ENCODE data around the gene SLC5A11. TPM values are rescaled to one million over a fixed set of nuclear protein-coding genes. Genes with fewer than 3 reads are reported as not detected.

Gene SLC5A11
- total RNA-seq, 1 experiment from 2014 or later: not detected

- ChIA-PET POLR2A (no interaction called here), CTCF (no interaction called here)
- H3K36me3 Mint-ChIP-seq: peaks cover 83% of the 10 kb centered on the region
- H3K9me3 Mint-ChIP-seq: no peaks in the 10 kb centered on the region
- H3K4me1 Mint-ChIP-seq: no peaks in the 10 kb centered on the region
- peak overlapping the region; percentile 55 for H3K27ac Mint-ChIP-seq
- no peak for DNase-seq (ENCODE audit: low spot score)
- TF ChIP-seq GRHL2 (CRISPR knock-in tag; IDR thresholded peaks at IDR 0.05; ENCODE audit: insufficient replicate concordance, severe bottlenecking): no peak
- no peak for TF ChIP-seq SP1 (CRISPR knock-in tag; conservative IDR thresholded peaks at IDR 0.05)
- TF ChIP-seq FOXP4 (CRISPR knock-in tag; IDR thresholded peaks at IDR 0.05): no peak
- TF ChIP-seq TEAD1 (CRISPR knock-in tag; IDR thresholded peaks at IDR 0.05): no peak
- TF ChIP-seq, protein P1, sequence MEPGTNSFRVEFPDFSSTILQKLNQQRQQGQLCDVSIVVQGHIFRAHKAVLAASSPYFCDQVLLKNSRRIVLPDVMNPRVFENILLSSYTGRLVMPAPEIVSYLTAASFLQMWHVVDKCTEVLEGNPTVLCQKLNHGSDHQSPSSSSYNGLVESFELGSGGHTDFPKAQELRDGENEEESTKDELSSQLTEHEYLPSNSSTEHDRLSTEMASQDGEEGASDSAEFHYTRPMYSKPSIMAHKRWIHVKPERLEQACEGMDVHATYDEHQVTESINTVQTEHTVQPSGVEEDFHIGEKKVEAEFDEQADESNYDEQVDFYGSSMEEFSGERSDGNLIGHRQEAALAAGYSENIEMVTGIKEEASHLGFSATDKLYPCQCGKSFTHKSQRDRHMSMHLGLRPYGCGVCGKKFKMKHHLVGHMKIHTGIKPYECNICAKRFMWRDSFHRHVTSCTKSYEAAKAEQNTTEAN (CRISPR knock-in tag; IDR thresholded peaks at IDR 0.05): no peak
- TF ChIP-seq ZNF532 (CRISPR knock-in tag; IDR thresholded peaks at IDR 0.05; ENCODE audit: borderline replicate concordance): no peak
- no peak for TF ChIP-seq JUN (CRISPR knock-in tag; IDR thresholded peaks at IDR 0.05)
- TF ChIP-seq, protein P2, sequence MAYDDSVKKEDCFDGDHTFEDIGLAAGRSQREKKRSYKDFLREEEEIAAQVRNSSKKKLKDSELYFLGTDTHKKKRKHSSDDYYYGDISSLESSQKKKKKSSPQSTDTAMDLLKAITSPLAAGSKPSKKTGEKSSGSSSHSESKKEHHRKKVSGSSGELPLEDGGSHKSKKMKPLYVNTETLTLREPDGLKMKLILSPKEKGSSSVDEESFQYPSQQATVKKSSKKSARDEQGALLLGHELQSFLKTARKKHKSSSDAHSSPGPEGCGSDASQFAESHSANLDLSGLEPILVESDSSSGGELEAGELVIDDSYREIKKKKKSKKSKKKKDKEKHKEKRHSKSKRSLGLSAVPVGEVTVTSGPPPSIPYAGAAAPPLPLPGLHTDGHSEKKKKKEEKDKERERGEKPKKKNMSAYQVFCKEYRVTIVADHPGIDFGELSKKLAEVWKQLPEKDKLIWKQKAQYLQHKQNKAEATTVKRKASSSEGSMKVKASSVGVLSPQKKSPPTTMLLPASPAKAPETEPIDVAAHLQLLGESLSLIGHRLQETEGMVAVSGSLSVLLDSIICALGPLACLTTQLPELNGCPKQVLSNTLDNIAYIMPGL (CRISPR knock-in tag; IDR thresholded peaks at IDR 0.05): no peak
- no peak for TF ChIP-seq OVOL2 (CRISPR knock-in tag; IDR thresholded peaks at IDR 0.05; ENCODE audit: borderline replicate concordance)
- TF ChIP-seq E2F1 (CRISPR knock-in tag; IDR thresholded peaks at IDR 0.05): no peak
- no peak for TF ChIP-seq IRF2 (CRISPR knock-in tag; IDR thresholded peaks at IDR 0.05; ENCODE audit: borderline replicate concordance, low read depth)
- no peak for TF ChIP-seq KAT7 (CRISPR knock-in tag; IDR thresholded peaks at IDR 0.05; ENCODE audit: borderline replicate concordance)
- no peak; the same call in 1 of the 2 replicates for ATAC-seq
- no peaks in the 10 kb centered on the region for H3K27me3 Mint-ChIP-seq (ENCODE audit: low read depth)
- no peak overlapping the region for H3K4me3 Mint-ChIP-seq
These were observed 22.8 kb upstream of the SLC5A11 start for GRCh38 chr16:24822974-24823373.

GRCh38 chr16:24825696-24826095 is 20.1 kb upstream of the SLC5A11 start:
- TF ChIP-seq AR (CRISPR knock-in tag; IDR thresholded peaks at IDR 0.05) (no peak), MYBL2 (CRISPR knock-in tag; IDR thresholded peaks at IDR 0.05) (no peak)
- no peaks in the 10 kb centered on the region for H3K27me3 Mint-ChIP-seq (ENCODE audit: low read depth)
- DNase-seq (ENCODE audit: low spot score) (no peak), ATAC-seq (no peak)
- H3K36me3 Mint-ChIP-seq: peaks cover 57% of the 10 kb centered on the region
- no peaks in the 10 kb centered on the region for H3K9me3 Mint-ChIP-seq
- peak overlapping the region; percentile 36 for H3K27ac Mint-ChIP-seq
- CTCF ChIA-PET: interaction anchor here (0.5 kb wide), 1 partner anchor 207 kb away, joined by 6 read pairs; no protein-coding TSS in a partner anchor
- H3K4me3 Mint-ChIP-seq: no peak overlapping the region
- POLR2A ChIA-PET: no interaction called here
- no peaks in the 10 kb centered on the region for H3K4me1 Mint-ChIP-seq

Measured in WTC11 (cell line).